CD4-positive, alpha-beta T cell treated with Interleukin-1 beta for 1 hour (primary cell): ENCODE data around the gene TMEM178B.
"Not testable (repeated sequence)": the region's sequence is repeated elsewhere in the genome, so short reads cannot be mapped to it uniquely, and the experiment has no call there.

Experiments
- DNase-seq, 2 donors: peaks; one replicate each; pipeline ENCODE4 v3.0.0-alpha.2; 2020 to 2022

TMEM178B gene

DNA sequence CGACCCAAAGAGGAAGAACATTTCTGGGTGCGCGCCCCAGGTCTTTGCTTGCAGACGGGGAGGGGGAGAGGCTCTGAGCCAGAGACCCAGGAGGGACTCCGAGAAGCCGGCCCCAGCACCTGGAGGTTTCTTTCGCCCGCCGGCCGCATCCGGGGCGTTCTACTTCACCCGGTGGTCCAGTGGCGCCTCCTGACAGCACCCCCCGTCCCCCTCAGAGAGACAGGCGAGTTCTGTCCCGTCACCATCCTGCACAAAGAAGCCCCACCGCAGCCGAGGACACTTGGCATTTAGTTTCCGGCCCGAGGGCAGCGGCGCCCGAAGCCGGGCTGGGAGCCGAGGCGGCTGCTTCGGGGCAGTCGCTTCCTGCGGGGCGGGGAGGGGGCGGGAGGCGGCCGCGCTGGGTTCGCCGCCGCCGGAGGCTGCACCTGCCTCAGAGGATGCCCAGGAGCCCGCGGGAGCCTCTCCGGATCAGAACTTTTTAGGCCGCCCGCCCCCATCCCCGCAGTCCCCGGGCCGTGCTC, at the start of gene TMEM178B:
Gene TMEM178B (plus strand): TSS at position 424 of the 521 bp plus-strand sequence.
- no peak for DNase-seq

DNA sequence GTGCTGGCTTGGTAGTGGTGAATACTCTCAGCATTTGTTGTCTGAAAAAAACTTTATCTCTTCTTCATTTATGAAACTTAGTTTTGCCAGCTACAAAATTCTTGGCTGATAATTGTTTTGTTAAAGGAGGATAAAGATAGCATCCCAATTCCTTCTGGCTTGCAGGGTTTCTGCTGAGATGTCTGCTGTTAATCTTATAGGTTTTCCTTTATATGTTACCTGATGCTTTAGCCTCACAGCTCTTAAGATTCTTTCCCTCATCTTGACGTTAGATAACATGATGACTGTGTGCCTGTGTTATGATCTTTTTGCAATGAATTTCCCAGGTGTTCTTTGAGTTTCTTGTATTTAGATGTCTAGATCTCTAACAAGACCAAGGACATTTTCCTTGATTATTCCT, 49.2 kb upstream of the TMEM178B start:
- DNase-seq: no peak

DNA sequence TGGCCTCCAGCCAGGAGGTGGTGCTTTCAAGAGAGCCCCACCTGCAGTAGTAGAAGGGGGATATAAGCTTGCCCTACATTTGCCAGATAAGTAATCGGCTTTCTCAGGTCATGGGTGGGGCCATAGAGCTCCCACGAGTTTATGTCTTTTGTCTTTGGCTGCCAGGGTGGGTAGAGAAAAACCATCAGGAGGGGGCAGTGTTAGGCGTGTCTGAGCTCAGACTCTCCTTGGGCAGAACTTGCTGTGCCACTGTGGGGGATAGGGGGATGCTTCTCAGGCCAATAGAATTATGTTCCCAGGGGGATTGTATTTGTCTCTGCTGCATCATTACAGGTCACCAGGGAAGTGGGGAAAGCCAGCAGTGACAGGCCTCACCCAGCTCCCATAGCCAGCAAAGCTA, 46.8 kb upstream of the TMEM178B start:
- no peak for DNase-seq

DNA sequence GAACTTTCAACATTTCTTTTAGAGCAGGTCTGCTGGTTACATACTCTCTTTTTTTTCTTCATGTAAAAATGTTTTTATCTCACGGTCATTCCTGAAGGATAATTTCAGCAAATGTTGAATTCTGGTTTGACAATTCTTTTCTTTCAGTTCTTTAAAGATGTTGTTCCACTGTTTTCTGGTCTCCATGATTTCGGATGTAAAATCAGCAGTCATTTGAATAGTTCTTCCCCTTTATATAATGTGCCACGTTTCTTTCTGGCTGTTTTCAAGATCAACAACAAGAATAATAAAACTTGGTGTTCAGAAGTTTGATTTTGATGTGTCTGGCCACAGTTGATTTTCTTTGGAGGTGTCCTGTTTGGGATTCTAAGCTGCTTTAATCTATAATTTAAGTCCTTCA, 45.1 kb upstream of the TMEM178B start:
- DNase-seq: no peak

DNA sequence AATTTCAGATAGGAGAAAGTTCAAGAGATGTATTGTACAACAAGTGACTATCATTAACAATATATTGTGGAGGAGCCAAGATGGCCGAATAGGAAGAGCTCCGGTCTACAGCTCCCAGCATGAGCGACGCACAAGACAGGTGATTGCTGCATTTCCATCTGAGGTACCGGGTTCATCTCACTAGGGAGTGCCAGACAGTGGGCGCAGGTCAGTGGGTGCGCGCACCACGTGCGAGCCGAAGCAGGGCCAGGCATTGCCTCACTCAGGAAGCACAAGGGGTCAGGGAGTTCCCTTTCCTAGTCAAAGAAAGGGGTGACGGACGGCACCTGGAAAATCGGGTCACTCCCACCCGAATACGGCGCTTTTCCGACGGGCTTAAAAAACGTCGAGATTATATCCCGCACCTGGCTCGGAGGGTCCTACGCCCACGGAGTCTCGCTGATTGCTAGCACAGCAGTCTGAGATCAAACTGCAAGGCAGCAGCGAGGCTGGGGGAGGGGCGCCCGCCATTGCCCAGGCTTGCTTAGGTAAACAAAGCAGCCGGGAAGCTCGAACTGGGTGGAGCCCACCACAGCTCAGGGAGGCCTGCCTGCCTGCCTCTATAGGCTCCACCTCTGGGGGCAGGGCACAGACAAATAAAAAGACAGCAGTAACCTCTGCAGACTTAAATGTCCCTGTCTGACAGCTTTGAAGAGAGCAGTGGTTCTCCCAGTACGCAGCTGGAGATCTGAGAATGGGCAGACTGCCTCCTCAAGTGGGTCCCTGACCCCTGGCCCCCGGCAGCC, 41.1 kb upstream of the TMEM178B start:
- DNase-seq: not testable (repeated sequence)

DNA sequence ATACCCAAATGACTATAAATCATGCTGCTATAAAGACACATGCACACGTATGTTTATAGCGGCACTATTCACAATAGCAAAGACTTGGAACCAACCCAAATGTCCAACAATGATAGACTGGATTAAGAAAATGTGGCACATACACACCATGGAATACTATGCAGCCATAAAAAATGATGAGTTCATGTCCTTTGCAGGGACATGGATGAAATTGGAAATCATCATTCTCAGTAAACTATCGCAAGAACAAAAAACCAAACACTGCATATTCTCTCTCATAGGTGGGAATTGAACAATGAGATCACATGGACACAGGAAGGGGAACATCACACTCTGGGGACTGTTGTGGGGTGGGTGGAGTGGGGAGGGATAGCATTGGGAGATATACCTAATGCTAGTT, 35.8 kb upstream of the TMEM178B start:
- not testable (repeated sequence) for DNase-seq

DNA sequence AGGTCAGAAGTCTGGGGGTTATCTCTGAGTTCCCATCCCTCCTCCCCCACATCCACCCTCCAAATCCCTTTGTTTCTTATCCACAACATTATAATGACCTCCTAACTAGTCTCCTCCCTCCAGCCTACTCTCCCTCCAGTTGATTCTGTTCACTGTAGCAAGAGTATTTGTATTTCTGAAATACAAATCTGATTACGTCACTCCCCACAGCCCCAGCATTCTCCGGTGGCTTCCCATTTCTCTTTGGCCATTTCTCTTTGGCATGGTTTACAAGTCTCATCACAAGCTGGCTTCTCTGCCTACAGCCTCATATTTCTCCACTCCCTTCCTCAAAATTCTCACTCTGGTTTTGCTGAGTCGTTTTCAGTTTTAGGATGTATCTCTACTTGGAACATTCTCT, 34.5 kb upstream of the TMEM178B start:
- no peak for DNase-seq

DNA sequence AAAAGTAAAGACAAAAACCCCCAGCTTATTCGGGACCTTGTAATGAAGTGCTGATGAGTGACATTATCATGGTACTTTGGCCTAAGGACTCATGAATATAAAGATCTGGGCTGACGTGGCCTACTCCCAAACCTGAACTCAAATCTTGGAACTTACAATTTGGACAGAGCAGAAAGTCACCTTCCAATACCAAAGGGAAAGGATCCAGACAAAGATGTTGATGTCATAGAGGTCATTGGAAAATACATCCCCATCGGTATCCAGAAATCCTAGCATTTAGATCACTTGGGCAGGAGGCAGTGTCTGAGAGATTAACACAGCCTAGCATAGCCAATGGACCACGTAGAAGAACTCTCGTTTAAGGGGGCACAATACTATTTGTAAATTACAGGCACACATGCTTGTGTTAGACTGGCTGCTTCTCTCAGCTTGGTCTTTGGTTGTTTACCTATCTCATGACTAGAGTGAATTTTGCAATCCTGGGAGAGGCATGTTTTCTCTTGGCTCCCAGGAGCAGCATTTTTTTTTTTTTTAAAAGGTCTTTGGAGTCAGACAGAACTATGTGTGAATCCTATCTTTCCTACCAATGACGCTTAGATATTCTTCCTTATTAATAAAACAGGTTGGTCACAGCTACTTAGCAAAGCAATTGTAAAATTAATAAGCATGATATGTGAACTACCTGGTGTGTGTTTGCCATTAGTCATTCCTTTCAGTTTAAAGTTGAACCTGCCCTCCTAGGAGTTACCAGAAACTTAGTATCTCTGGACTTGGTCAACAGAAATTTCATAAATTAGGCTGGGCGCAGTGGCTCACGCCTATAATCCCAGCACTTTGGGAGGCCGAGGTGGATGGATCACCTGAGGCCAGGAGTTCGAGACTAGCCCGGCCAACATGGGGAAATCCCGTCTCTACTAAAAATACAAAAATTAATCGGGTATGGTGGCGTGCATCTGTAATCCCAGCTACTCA, 31.4 kb upstream of the TMEM178B start:
- DNase-seq: no peak

DNA sequence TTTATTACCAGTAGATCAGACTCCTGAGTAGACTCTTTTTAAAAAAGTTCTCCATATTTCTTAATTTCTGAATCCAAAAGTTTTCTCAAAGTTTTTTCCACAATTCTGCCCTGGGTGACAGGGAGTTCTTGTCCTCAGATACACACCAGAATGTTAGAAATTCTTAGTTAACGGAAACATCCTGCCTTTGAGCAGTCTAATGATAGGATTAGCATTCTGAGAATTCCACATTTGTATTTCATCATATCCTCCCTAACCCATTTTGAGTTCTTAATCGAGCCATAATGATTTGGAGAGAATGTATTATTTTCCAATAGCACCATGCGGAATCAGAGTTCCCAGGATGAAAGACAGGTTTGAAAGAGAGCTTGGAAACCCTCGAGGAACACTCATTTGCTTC, 30.2 kb upstream of the TMEM178B start:
- DNase-seq: no peak

DNA sequence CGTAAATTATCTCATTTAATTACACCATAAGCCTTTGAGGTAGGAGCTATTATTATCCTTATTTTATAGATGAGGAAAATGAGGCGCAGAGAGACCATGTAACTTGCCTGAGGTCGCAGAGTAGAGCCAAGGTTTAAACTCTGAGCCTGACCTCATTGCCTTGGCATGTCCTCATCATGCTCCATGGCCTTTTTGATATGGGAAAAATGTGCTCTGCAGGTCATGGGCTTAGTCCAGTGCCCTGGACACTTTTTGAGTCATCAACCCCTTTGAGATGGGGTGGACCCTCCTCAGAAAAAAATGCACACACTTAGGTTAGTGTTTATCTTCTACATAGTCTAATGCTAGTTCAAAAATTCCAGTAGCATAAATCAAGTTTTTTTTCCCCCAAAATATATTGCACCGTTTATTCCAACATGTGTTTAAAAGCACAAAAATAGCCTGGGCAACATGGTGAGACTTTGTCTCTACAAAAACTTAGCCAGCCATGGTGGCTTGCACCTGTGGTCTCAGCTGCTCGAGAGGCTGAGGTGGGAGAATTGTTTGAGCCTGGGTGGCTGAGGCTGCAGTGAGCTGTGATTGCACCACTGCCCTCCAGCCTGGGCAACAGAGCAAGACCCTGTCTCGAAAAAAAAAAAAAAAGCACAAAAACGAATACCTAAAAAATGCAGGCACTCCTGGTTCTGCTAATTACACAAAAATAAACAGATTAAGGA, 28.6 kb upstream of the TMEM178B start:
- DNase-seq: no peak

DNA sequence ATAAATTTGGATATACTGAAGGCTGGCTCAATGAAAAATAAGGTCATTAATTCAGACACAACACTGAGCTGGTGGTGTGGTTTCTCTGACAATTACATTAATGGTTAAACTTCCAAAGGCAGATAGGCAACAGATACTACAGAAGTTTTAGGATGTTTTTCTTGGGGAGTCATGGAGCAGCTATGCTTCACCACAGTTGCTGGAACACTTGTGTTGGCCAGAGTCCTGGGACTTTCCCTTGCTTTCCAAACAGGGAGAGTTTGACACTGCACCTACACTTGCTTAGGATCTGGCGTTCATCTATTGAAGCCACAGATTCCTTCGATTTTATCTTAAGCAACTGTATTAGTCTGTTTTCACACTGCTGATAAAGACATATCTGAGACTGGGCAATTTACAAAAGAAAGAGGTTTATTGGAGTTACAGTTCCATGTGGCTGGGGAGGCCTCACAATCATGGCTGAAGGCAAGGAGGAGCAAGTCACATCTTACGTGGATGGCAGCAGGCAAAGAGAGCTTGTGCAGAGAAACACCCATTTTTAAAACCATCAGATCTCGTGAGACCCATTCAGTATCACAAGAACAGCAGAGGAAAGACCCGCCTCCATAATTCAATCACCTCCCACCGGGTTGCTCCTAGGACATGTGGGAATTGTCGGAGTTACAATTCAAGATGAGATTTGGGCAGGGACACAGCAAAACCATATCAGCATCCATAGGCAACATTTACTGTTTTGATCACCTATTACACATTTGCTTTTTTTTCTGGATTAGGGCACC, 27.8 kb upstream of the TMEM178B start:
- no peak for DNase-seq

DNA sequence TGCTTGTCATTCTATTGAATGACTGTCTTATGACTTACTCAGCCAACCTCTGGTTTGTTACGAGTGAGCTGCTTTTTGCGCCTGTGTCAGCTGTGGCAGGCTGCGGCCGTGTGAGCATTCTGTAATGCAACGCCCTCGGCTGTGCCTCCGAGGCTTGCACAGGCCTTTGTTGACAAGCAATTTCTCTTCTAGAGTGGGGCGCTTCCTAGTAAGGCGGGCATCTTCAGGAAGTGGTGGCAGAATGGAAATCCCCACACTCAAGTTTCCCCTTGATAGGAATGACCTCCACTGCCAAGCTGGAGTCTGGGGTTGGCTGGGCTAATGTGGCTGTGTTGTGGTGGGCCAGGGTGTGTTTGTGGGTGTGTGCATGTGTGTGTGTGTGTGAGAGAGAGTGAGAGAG, 20.2 kb upstream of the TMEM178B start:
- peak; percentile 56 to 77 for DNase-seq

DNA sequence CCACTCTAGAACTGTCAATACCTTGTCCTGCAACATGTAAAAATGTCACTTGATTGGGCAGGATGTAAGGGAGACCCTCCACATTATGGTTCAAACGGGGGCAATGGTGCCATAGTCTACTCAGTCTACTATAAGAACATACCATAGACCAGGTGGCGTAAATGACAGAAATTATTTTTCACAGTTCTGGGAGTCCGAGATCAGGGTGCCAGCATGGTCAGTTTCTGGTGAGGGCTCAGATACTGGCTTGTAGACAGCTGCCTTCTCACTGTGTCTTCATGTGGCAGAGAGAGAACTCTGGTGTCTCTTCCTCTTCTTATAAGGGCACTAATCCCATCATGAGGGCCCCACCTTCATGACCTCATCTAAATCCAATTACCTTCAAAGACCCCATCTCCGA, 18.7 kb upstream of the TMEM178B start:
- DNase-seq: no peak

DNA sequence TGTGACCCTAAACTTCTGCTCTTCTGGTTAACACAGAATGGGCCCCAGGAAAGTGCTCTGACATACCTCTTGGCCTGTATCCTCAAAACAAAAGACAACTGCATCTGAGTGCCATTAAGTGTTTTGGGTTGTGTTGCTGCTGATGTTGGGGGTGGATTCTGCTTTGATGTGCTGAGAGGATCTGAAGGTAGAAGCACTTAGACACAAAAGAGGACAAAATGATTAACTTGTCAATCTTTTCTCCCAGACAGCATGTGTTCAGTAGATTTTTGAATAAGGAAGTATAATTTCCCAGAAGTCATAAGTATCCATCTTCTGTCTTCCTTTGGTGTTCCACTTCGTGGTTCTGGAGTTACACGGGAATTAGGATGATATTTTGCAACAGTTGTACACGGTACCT, 16.1 kb upstream of the TMEM178B start:
- no peak for DNase-seq

DNA sequence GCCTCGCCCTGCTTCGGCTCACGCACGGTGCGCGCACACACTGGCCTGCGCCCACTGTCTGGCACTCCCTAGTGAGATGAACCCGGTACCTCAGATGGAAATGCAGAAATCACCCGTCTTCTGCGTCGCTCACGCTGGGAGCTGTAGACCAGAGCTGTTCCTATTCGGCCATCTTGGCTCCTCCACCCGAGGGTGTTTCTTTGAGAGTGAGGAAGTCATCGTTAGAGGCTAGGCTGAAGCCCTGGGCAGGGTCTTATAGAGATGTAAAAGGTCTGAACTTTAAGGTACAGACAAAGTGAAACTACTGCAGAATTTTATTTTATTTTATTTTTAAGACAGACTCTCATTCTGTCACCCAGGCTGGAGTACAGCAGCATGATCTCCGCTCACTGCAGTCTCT, 6.0 kb upstream of the TMEM178B start:
- DNase-seq: not testable (repeated sequence)

DNA sequence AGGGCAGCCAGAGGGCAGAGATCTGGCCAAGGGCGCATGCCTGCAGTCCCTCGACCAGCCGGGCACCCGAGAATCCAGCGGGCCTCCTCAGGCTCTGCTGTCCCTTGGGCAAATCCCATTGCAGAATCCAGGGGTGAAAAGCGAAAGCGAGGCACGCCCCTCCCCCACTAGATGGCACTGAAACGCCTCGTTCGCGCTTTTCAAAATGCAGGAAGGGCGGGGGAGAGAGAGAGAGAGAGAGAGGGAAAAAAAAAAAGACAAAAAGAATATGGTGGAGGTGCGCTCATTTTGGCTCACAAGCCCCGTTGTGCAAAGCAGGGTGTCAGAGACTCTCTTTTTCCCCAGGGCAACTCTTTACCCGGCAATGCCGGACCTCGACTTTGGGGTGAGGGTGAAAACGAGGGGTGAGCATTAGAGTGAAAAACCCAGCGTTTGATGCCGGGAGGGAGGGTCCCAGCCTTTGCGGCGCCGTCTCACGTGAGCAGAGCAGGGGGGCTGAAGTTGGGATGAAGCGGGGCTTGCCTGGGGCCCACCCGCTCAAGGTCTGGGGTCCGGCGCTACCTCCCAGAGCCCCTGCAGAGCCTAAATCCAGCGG, 2.5 kb upstream of the TMEM178B start:
- peak in 1 of 2 donors; percentile 55 for DNase-seq

DNA sequence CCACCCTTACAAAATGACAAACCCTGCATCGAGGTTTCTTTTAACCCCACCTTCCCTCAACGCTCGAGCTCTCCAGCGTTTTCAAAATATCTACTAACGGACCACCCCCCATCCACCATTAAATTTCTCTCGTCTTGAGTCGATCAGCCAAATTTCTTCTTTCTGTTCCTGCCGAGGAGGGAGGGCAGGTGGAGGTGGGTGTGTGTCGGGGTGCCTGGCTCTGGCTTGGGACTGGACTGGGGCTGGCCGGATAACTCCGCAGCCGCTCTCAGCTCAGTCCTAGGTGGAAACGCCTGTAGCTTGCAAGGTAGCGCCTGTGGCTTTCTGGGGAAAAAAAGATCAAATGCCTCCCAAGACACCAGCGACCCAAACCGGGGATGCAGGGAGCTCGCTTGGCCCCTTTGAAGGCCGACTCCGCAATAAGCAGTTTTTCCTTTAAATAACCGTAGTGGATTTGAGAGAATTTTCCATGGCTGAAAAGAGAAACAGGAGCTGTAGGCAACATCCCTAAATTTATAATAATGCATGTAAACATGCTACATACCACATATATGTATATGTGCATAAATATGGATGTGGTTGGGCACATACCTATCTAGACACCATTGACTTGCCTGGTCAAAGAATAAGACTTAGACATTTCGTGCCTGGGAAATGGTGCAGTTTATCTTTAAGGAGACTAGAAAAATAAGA, 1.9 kb upstream of the TMEM178B start:
- DNase-seq: peak in 1 of 2 donors; percentile 15

DNA sequence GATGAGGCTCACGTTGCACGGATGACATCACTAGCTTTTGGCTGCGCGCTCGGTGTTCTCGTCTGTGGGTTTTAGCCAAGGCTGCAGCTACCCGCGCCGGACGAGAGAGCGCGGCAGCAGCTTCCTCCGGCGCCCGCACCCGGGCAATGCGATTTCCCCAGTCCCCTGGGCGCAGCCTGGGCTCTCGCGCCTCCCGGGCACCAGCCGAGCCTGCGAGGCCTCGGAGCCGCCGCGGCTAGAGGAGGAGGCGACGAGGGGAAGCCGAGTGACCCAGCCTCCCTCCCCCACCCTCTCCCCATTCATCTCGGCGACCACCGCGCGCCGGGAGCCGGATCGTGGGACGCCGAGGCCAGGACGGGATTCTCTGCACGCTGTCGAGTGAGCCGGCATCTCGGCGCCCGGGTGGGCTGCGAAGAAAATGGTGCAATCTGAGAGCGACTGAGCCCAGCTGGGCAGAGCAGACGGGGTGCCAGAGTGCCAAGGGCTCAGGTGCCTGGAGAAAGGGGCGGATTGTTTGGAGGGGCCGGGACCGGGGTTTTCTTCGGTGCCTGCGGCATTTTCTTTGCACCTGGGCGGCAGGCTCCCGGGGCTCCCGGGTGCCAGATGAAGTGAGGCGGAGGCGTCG, 1.2 kb upstream of the TMEM178B start:
- DNase-seq: no peak

DNA sequence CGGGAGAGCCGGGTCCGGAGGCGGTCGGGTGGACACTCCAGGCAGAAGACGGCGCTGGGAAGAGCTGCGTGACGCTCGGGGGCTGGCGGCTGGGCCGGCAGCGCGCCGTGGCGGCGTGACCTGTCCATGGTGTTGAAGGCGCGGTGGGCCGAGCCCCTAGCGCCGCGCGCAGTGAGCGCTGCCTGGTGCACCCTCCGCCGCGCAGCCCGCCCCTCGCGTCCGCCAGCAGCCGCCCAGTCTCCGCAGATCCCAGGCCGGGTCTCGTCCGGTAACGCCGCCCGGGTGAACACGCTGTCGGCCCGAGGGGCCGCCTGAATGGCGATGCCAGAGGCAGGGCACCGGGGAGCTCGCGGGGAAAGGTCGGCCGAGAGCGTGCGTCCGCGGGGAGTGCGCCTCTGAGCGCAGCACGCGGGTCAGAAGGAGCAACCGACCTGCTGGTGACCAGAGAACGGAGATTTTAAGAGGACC, 657 bp upstream of the TMEM178B start:
- peak in 1 of 2 donors; percentile 20 for DNase-seq
